PC-3 (cell line): Measurements from ENCODE around the gene ERVMER34-1.

Experiments used
- EZH2 ChIP-seq: fragments of 300-600 bp; sonication (generic); IDR thresholded peaks from one replicate; pipeline ENCODE4 v1.6.1; 2017; ENCODE audit warnings: antibody characterized with exemption, mild to moderate bottlenecking, low read length; ENCODE audit not compliant: unreplicated experiment
- EZH2phosphoT487 ChIP-seq: fragments of 300-600 bp; sonication (generic); IDR thresholded peaks from 2 replicates; pipeline ENCODE4 v1.6.1; 2018; ENCODE audit warnings: mild to moderate bottlenecking, antibody characterized with exemption, low read length, borderline replicate concordance
- TF ChIP-seq, protein P1 (sequence below): fragments of 300-600 bp; sonication (generic); conservative IDR thresholded peaks from 2 replicates; pipeline ENCODE4 v1.5.1; 2017; ENCODE audit warnings: antibody characterized with exemption, low read depth, mild to moderate bottlenecking, low read length

DNA sequence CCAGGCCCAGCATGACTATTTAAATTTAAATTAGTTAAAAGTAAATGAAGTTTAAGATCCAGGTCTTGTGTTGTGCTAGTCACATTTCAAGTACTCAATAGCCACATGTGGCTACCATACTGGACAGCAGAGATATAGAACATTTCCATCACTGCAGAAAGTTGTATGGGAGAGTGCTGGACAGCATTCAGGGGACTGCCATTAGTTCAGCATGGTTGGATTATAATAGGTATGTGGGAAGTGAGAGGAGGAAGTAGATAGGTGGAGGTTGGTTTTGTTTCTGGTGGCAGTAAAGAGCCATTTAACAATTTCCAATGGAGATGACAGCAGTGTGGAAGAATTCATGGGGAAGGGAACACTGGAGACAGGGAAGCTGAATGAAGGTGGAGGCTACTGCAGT, 42.1 kb downstream of the ERVMER34-1 start:
- no peak for TF ChIP-seq EZH2
- TF ChIP-seq, protein P1, sequence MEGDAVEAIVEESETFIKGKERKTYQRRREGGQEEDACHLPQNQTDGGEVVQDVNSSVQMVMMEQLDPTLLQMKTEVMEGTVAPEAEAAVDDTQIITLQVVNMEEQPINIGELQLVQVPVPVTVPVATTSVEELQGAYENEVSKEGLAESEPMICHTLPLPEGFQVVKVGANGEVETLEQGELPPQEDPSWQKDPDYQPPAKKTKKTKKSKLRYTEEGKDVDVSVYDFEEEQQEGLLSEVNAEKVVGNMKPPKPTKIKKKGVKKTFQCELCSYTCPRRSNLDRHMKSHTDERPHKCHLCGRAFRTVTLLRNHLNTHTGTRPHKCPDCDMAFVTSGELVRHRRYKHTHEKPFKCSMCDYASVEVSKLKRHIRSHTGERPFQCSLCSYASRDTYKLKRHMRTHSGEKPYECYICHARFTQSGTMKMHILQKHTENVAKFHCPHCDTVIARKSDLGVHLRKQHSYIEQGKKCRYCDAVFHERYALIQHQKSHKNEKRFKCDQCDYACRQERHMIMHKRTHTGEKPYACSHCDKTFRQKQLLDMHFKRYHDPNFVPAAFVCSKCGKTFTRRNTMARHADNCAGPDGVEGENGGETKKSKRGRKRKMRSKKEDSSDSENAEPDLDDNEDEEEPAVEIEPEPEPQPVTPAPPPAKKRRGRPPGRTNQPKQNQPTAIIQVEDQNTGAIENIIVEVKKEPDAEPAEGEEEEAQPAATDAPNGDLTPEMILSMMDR = no peak
- no peak for TF ChIP-seq EZH2phosphoT487
